MM.1S (cell line): Measurements from ENCODE around the gene CTSD.

Experiments used
- EZH2 ChIP-seq: fragments of 300-600 bp; sonication (generic); optimal IDR thresholded peaks from 2 replicates; pipeline ENCODE3; 2017; ENCODE audit warnings: low read depth, mild to moderate bottlenecking, antibody characterized with exemption, low read length, mixed read lengths
- EZH2phosphoT487 ChIP-seq: fragments of 300-600 bp; sonication (generic); IDR thresholded peaks from 2 replicates; pipeline ENCODE4 v1.6.1; 2018; ENCODE audit warnings: antibody characterized with exemption, low read length
- TF ChIP-seq, protein P1 (sequence below): fragments of 300-600 bp; sonication (generic); IDR thresholded peaks from 2 replicates; pipeline ENCODE4 v1.5.1; 2016; ENCODE audit warnings: antibody characterized with exemption, low read length, mixed read lengths

DNA sequence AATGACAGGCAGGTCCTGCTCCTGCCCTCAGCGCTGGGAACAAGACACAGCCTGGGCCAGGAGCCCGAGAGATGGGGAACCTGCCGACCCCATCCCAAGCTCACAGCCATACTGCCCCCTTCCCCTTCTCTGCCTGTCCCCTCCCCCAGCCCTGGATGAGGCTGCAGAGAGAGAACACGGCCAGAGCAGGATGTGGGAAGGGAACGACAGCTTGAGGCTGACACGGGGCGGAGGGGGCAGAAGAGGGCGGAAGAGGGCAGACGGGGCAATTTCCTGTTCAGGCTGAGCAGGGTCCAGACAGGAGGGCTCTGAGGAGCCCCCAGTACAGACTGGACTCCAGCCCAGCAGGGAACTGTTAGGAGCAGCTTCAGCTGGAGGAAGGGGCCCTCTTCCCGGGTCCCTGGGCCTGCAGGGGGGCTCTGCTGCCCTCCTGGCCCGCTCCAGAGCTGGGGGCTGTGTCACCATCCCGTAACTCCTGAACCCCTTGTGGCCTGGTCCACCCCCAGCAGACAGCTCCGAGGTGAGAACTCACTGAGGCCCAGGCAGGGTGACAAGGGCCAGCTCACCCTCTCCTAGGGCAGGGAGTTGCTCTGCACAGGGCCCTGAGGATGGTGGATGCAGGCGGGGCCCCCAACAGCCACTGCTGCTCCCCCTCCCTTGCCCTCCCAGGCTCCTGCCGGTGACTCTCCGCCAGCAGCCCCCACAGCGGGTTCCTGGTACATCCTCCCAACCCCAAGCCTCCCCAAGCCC is 5.7 kb downstream of the CTSD start:
- TF ChIP-seq EZH2phosphoT487, result no peak
- TF ChIP-seq, protein P1, sequence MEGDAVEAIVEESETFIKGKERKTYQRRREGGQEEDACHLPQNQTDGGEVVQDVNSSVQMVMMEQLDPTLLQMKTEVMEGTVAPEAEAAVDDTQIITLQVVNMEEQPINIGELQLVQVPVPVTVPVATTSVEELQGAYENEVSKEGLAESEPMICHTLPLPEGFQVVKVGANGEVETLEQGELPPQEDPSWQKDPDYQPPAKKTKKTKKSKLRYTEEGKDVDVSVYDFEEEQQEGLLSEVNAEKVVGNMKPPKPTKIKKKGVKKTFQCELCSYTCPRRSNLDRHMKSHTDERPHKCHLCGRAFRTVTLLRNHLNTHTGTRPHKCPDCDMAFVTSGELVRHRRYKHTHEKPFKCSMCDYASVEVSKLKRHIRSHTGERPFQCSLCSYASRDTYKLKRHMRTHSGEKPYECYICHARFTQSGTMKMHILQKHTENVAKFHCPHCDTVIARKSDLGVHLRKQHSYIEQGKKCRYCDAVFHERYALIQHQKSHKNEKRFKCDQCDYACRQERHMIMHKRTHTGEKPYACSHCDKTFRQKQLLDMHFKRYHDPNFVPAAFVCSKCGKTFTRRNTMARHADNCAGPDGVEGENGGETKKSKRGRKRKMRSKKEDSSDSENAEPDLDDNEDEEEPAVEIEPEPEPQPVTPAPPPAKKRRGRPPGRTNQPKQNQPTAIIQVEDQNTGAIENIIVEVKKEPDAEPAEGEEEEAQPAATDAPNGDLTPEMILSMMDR, result no peak
- TF ChIP-seq EZH2, result no peak
